Measurements from ENCODE around the gene AARS2.

DNA sequence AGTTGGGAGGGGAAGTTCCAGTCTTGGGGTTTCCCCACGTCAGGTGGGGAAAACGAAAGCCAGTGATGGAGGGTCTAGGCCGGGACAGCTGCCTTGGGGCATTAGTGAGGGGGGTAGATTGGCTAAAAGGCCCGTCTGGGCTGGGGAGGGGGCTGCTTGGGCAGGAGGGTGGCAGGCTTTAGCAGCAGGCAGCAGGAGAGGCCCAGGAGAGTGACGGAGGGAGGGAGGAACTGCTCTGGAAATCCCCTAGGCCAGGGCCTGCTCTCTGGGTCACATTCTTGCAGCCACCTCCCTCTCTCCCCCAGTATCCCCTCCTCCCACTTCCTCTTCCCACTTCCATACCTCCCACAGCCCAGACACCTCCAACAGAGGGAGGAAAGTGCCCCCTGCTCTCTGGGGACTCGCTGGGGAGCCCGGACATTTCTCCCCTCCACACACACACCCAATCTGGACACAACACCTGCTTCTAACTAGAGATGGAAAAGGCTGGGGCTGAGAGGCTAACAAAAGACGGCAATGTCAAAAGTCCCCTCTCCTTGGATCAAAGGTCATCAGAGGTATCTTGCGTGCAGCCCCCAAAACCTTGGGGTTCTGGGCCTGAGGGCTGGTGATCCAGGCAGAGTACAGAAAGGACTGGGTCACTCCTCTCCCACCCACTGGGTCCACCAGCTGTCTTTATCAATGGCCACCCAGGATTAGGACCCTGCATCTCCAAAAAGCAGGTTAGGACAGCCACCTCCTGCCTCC, 49.6 kb downstream of the AARS2 start:
- TF ChIP-seq, protein P1, sequence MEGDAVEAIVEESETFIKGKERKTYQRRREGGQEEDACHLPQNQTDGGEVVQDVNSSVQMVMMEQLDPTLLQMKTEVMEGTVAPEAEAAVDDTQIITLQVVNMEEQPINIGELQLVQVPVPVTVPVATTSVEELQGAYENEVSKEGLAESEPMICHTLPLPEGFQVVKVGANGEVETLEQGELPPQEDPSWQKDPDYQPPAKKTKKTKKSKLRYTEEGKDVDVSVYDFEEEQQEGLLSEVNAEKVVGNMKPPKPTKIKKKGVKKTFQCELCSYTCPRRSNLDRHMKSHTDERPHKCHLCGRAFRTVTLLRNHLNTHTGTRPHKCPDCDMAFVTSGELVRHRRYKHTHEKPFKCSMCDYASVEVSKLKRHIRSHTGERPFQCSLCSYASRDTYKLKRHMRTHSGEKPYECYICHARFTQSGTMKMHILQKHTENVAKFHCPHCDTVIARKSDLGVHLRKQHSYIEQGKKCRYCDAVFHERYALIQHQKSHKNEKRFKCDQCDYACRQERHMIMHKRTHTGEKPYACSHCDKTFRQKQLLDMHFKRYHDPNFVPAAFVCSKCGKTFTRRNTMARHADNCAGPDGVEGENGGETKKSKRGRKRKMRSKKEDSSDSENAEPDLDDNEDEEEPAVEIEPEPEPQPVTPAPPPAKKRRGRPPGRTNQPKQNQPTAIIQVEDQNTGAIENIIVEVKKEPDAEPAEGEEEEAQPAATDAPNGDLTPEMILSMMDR (IDR thresholded peaks at IDR 0.05; ENCODE audit: insufficient read depth, low read length): no peak
- no peak for TF ChIP-seq POLR2AphosphoS5 (IDR thresholded peaks at IDR 0.05; ENCODE audit: low read depth)
- TF ChIP-seq, protein P2, sequence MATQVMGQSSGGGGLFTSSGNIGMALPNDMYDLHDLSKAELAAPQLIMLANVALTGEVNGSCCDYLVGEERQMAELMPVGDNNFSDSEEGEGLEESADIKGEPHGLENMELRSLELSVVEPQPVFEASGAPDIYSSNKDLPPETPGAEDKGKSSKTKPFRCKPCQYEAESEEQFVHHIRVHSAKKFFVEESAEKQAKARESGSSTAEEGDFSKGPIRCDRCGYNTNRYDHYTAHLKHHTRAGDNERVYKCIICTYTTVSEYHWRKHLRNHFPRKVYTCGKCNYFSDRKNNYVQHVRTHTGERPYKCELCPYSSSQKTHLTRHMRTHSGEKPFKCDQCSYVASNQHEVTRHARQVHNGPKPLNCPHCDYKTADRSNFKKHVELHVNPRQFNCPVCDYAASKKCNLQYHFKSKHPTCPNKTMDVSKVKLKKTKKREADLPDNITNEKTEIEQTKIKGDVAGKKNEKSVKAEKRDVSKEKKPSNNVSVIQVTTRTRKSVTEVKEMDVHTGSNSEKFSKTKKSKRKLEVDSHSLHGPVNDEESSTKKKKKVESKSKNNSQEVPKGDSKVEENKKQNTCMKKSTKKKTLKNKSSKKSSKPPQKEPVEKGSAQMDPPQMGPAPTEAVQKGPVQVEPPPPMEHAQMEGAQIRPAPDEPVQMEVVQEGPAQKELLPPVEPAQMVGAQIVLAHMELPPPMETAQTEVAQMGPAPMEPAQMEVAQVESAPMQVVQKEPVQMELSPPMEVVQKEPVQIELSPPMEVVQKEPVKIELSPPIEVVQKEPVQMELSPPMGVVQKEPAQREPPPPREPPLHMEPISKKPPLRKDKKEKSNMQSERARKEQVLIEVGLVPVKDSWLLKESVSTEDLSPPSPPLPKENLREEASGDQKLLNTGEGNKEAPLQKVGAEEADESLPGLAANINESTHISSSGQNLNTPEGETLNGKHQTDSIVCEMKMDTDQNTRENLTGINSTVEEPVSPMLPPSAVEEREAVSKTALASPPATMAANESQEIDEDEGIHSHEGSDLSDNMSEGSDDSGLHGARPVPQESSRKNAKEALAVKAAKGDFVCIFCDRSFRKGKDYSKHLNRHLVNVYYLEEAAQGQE (IDR thresholded peaks at IDR 0.05; ENCODE audit: insufficient replicate concordance, low read depth): no peak

Measured in HL-60 (cell line).